LNCaP clone FGC (cell line): ENCODE data around the gene SIRPB1.

Experiments used
- DNase-seq: peaks from one replicate; pipeline ENCODE4 v3.0.0-alpha.2; 2011; ENCODE audit warnings: low read depth
- H3K4me3 ChIP-seq: 2 replicates; pipeline ENCODE4 v1.5.1; 2011; ENCODE audit warnings: mild to moderate bottlenecking, low read depth, low read length, control low read depth
- CTCF ChIP-seq: IDR thresholded peaks from 2 replicates; pipeline ENCODE4 v1.5.1; 2012; ENCODE audit warnings: mild to moderate bottlenecking; ENCODE audit not compliant: control insufficient read depth, insufficient read depth; ENCODE audit errors: extremely low read depth

The SIRPB1 gene

GRCh38 chr20:1619861-1620444 lies at the start of gene SIRPB1:
Gene SIRPB1, minus strand, starts transcription at chr20:1620009. Its CDS starts 65 bp downstream, at chr20:1619944.
- no peak for DNase-seq
- TF ChIP-seq CTCF: no peak
- no peak within 1 kb of the TSS for H3K4me3 ChIP-seq

- no peak for DNase-seq
- TF ChIP-seq CTCF: no peak
- H3K4me3 ChIP-seq: no peak overlapping the region
Observed at GRCh38 chr20:1669304-1669703, 49.5 kb upstream of the SIRPB1 start.

DNA sequence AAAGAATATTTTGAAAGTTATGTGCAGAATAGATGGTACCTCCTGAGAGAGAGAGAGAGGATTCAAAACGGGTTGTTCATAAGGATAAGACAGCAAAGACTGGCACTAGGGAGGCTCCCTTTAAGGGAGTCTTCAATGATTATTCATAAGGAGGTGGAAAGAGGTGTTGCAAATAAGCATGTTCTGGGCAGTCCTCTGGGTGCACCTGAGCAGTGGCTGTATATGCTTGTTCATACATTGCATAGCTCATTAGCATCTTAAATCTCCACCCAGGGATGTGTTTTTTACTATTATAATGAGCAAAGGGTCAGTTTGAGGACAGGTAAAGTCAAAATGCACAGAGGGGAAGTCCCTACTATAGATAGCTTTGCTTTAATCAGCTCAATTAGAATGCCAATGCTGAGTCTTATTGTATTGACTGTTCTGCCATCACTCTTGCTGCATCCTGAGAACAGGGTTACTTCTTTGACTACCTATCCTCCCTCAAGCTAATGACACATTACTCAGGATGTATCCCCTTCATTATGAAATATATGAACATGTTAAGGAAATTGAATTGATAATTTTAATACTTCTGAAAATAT lies 47.8 kb upstream of the SIRPB1 start:
- no peak for TF ChIP-seq CTCF
- no peak for DNase-seq
- no peak overlapping the region for H3K4me3 ChIP-seq

GRCh38 chr20:1666802-1667201 lies 47.0 kb upstream of the SIRPB1 start:
- DNase-seq: no peak
- H3K4me3 ChIP-seq: no peak overlapping the region
- no peak for TF ChIP-seq CTCF

GRCh38 chr20:1665345-1665744 lies 45.5 kb upstream of the SIRPB1 start:
- H3K4me3 ChIP-seq: no peak overlapping the region
- TF ChIP-seq CTCF: no peak
- DNase-seq: no peak

GRCh38 chr20:1664911-1665310 lies 45.1 kb upstream of the SIRPB1 start:
- no peak for TF ChIP-seq CTCF
- H3K4me3 ChIP-seq: no peak overlapping the region
- DNase-seq: no peak

- TF ChIP-seq CTCF: no peak
- no peak for DNase-seq
- no peak overlapping the region for H3K4me3 ChIP-seq
Observed at GRCh38 chr20:1663917-1664316, 44.1 kb upstream of the SIRPB1 start.
